Ovary (tissue), 9 donors: ENCODE data around the gene PNLIPRP2. TPM values are rescaled to one million over a fixed set of nuclear protein-coding genes. Genes with fewer than 3 reads are reported as not detected.

Source experiments
- DNase-seq, 5 donors: peaks; one replicate each; pipeline ENCODE4 v3.0.0-alpha.2; 2019 to 2020
- H3K27ac ChIP-seq, 2 donors: fragments of 200-600 bp; one replicate each; pipeline versions ENCODE4 v1.5.1 to v1.8.0; 2019 to 2022
- H3K27me3 ChIP-seq: fragments of 200-600 bp; one replicate; pipeline ENCODE4 v1.8.0; 2022
- H3K36me3 ChIP-seq: fragments of 200-600 bp; sonication (generic); one replicate; pipeline ENCODE4 v1.5.1; 2019
- H3K4me1 ChIP-seq: one replicate; pipeline ENCODE4 v1.8.1; 2013; ENCODE audit warnings: mild to moderate bottlenecking, moderate library complexity; ENCODE audit not compliant: insufficient read depth
- H3K4me3 ChIP-seq: fragments of 200-600 bp; sonication (generic); one replicate; pipeline ENCODE4 v1.5.1; 2017
- H3K9me3 ChIP-seq, 2 donors: fragments of 200-600 bp in 1 of 2; sonication (generic) in 1 of 2; one replicate each; pipeline versions ENCODE4 v1.5.1 to v1.8.1; 2013 to 2019; ENCODE audit warnings: mild to moderate bottlenecking in 1 of 2, moderate library complexity in 1 of 2
- EP300 ChIP-seq: sonication (generic); formaldehyde crosslinking; IDR thresholded peaks from one replicate; pipeline ENCODE4 v1.6.1; 2017; ENCODE audit warnings: antibody characterized with exemption
- POLR2A ChIP-seq: fragments of 450-650 bp; IDR thresholded peaks from one replicate; pipeline ENCODE4 v1.6.1; 2017; ENCODE audit warnings: antibody characterized with exemption, mild to moderate bottlenecking, moderate library complexity
- WGBS, 3 donors: extraction: QIAGEN DNeasy Blood & Tissue Kit in 1 of 3; methylation state at CpG; one replicate each; pipeline versions ENCODE4 v1.1.5 to v1.1.7; 2013 to 2017; 5-methylcytosine and 5-hydroxymethylcytosine counted together
- intact Hi-C, 4 donors: fragments of 100-400 bp; cut with DNase I; formaldehyde crosslinking; loops; one replicate each; pipeline versions ENCODE4 v1.11.0 to v1.15.1; 2022 to 2023
- polyA plus RNA-seq, 2 donors: library from polyadenylated mRNA; stranded (reverse); fragments of 200-250 nt in 1 of 2; fragments of 350-450 nt in 1 of 2; fragmentation: Illumina TruSeq in 1 of 2; extraction: RNeasy Lipid Tissue Mini Kit (QIAGEN cat#74804) in 1 of 2; gene quantifications; one replicate each; pipeline ENCODE4 v1.2.3, GENCODE V29; 2013 to 2014
- total RNA-seq, 7 donors: library from RNA; depleted of rRNA in 2 of 7; stranded (reverse); fragments of >200 nt in 2 of 7; fragmentation: NEBNext Ultra II Directional in 3 of 7; extraction: Animal tissue kit (Norgen Biotek cat#: 25700) in 3 of 7; gene quantifications; one replicate each; pipeline versions ENCODE4 v1.1.0 to v1.2.4, GENCODE V29; 2016 to 2023
- TF ChIP-seq, protein P1 (sequence below), 3 donors: fragments of 450-650 bp in 2 of 3; fragments of 200-600 bp in 1 of 3; IDR thresholded peaks; one replicate each; pipeline versions ENCODE4 v1.5.1 to v1.8.0; 2016 to 2022; ENCODE audit warnings: antibody characterized with exemption in 3 of 3, mild to moderate bottlenecking in 1 of 3
- donor health status: DM: no; HTN: no; CAD: no; lungs with moderate emphysema.
- donor health status: DM: no; HTN: no; CAD: no.
- donor health status: Bipolar disorder and iron deficiency.
- donor health status: DM: yes; HTN: yes; CAD: no.
- donor health status: DM: no; HTN: no; CAD: no.
- donor health status: DM: yes; HTN: yes; CAD: no.

The PNLIPRP2 gene
- total and polyA plus RNA-seq, 9 donors = 0.15 to 1.4 (median 0.24) TPM; not detected in 4

- intact Hi-C loops = no loop called here
- Histone ChIP-seq H3K9me3 (peaks cover 0 to 4% of the 10 kb centered on the region in 2 donors), H3K4me3 (no peak overlapping the region), H3K27ac (no peak overlapping the region), H3K4me1 (no peaks in the 10 kb centered on the region), H3K27me3 (no peaks in the 10 kb centered on the region), H3K36me3 (no peaks in the 10 kb centered on the region)
- no peak for TF ChIP-seq EP300
- TF ChIP-seq, protein P1, sequence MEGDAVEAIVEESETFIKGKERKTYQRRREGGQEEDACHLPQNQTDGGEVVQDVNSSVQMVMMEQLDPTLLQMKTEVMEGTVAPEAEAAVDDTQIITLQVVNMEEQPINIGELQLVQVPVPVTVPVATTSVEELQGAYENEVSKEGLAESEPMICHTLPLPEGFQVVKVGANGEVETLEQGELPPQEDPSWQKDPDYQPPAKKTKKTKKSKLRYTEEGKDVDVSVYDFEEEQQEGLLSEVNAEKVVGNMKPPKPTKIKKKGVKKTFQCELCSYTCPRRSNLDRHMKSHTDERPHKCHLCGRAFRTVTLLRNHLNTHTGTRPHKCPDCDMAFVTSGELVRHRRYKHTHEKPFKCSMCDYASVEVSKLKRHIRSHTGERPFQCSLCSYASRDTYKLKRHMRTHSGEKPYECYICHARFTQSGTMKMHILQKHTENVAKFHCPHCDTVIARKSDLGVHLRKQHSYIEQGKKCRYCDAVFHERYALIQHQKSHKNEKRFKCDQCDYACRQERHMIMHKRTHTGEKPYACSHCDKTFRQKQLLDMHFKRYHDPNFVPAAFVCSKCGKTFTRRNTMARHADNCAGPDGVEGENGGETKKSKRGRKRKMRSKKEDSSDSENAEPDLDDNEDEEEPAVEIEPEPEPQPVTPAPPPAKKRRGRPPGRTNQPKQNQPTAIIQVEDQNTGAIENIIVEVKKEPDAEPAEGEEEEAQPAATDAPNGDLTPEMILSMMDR (IDR thresholded peaks at IDR 0.05) = no peak
- no peak for TF ChIP-seq POLR2A
- DNase-seq = no peak
- WGBS, 3 donors = 96 to 97% (median 97%) methylated on average over 13 of the region's 13 CpGs
Measured at GRCh38 chr10:116610443-116611152, 10.2 kb upstream of the PNLIPRP2 start.

DNA sequence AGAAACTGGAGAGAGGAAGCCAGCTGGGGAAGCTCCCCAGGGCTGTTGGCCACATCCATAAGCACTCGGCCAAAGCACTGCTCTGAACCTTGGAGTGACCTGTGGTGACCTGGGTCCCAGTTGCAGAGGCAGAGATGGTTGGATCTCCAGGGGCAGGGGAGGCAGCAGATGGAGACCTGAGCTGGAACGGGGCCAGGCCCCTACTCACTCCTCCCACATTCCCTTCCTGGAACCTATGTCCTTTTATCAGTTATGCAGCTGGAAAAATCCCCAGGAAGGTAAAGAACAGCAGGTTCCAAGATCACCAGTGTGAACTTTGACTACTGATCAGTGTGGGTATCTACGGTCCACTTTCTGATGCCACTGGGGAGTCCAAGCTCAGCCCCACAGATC is 9.6 kb upstream of the PNLIPRP2 start:
- intact Hi-C loops = no loop called here
- H3K27ac ChIP-seq = no peak overlapping the region

GRCh38 chr10:116612107-116612769 is 8.5 kb upstream of the PNLIPRP2 start:
- no peak overlapping the region for H3K4me3 ChIP-seq
- TF ChIP-seq EP300 (no peak), POLR2A (no peak)
- TF ChIP-seq, protein P1 (IDR thresholded peaks at IDR 0.05) = no peak
- no peaks in the 10 kb centered on the region for H3K36me3 ChIP-seq
- WGBS, 3 donors = 90 to 92% (median 91%) methylated on average over 8 of the region's 8 CpGs
- intact Hi-C loops = no loop called here
- H3K9me3 ChIP-seq = peaks cover 0 to 4% of the 10 kb centered on the region in 2 donors
- H3K27ac ChIP-seq = no peak overlapping the region
- no peaks in the 10 kb centered on the region for H3K4me1 ChIP-seq
- no peaks in the 10 kb centered on the region for H3K27me3 ChIP-seq
- no peak for DNase-seq

More for the DNA sequence above, 9.6 kb upstream of the PNLIPRP2 start:
- WGBS, 3 donors = 71 to 80% (median 72%) methylated on average over 3 of the region's 3 CpGs
- Histone ChIP-seq H3K9me3 (peaks cover 0 to 4% of the 10 kb centered on the region in 2 donors), H3K36me3 (no peaks in the 10 kb centered on the region), H3K4me3 (no peak overlapping the region), H3K4me1 (no peaks in the 10 kb centered on the region), H3K27me3 (no peaks in the 10 kb centered on the region)
- no peak for DNase-seq
- TF ChIP-seq, protein P1 (IDR thresholded peaks at IDR 0.05) = no peak

- Histone ChIP-seq H3K27me3 (no peaks in the 10 kb centered on the region), H3K9me3 (peaks cover 0 to 4% of the 10 kb centered on the region in 2 donors), H3K27ac (no peak overlapping the region), H3K36me3 (no peaks in the 10 kb centered on the region), H3K4me1 (no peaks in the 10 kb centered on the region), H3K4me3 (no peak overlapping the region)
- WGBS, 3 donors = 46 to 72% (median 62%) methylated on average over 2 of the region's 2 CpGs
- intact Hi-C loops = no loop called here
- TF ChIP-seq EP300 (no peak), POLR2A (no peak)
- TF ChIP-seq, protein P1 (IDR thresholded peaks at IDR 0.05) = no peak
- DNase-seq = no peak
Measured at GRCh38 chr10:116613471-116613870, 7.3 kb upstream of the PNLIPRP2 start.
